ENCODE data around the gene MILR1. TPM values are rescaled to one million over a fixed set of nuclear protein-coding genes. Genes with fewer than 3 reads are reported as not detected.
"Not testable (repeated sequence)": the region's sequence is repeated elsewhere in the genome, so short reads cannot be mapped to it uniquely, and the experiment has no call there.

The MILR1 gene
- polyA plus RNA-seq, 1 donor = 7.0 TPM

DNA sequence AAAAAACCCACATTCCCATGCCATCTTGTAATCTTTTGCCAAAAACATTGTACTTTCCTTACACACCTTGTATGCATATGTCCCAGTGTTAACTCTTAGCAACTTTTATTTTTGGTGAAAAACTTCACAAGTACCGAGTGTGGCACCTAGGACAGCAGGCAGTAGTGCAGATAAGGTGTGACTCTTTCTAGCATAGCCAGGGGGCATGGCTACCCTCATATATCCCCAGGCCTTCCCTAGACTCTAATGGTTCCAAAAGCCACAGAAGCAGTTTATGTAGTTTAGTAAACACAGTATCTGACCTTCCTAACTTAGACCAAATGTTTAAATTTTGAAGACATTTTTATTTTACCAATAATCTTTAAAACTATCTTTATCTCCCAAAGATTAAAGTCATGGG lies 20.5 kb upstream of the MILR1 start:
- no peak for DNase-seq (ENCODE audit: low read depth)

DNA sequence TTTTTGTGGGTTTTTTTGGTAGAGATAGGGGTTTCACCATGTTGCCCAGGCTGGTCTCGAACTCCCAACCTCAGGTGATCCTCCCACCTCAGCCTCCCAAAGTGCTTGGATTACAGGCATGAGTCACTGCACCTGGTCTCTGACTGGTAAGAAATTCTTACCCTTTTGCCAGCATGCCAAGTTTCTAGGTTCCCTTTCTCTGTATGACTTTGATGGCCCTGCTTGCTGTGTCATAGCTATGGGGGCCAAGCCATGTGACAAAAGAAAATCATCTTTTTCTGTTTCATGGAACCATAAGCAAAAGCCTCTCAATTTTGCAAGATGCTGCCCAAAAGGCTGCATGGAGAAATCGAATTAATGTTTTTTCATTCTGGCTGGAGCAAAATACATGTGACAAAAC lies 18.9 kb upstream of the MILR1 start:
- not testable (repeated sequence) for DNase-seq (ENCODE audit: low read depth)

DNA sequence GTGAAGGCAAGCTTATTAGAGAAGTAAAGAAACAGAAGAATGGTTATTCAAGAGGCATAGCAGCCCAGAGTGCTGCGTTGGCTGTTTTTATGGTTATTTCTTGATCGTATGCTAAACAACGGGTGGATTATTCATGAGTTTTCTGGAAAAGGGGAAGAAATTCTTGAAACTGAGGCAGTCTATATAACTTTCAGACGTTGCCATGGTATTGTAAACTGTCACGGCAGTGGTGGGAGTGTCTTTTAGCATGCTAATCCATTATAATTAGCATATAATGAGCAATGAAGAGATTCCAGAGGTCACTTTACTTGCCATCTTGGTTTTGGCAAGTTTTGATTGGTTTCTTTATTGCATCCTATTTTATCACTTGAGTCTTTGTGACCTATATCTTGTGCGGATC lies 17.4 kb upstream of the MILR1 start:
- no peak for DNase-seq (ENCODE audit: low read depth)

DNA sequence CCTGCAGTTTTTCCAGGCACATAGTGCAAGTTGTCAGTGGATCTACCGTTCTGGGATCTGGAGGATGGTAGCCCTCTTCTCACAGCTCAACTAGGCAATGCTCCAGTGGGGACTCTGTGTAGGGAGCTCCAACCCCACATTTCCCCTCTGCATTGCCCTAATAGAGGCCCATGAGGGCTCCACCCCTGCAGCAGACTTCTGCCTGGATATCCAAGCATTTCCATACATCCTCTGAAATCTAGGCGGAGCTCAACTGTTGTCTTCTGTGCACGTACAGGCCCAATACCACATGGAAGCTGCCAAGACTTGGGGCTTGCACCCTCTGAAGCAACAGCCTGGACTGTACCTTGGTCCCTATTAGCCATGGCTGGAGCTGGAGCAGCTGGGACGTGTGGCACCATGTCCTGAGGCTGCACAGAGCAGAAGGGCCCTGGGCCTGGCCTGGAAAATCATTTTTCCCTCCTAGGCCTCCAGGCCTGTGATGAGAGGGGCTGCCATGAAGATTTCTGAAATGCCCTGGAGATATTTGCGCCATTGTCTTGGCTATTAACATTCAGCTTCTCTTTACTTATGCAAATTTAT lies 10.9 kb upstream of the MILR1 start:
- no peak for DNase-seq (ENCODE audit: low read depth)

DNA sequence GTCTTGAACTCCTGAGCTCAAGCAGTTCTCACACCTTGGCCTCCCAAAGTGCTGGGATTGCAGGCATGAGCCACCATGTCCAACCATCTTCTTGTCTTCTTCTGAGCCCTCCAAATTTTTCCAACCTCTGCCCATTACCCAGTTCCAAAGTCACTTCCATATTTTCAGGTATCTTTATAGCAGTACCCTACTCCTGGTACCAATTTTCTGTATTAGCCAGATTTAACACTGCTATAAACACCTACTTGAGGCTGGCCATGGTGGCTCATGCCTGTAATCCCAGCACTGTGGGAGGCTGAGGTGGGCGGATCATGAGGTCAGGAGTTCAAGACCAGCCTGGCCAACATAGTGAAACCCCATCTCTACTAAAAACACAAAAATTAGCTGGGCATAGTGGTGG lies 9.4 kb upstream of the MILR1 start:
- DNase-seq (ENCODE audit: low read depth) = not testable (repeated sequence)

DNA sequence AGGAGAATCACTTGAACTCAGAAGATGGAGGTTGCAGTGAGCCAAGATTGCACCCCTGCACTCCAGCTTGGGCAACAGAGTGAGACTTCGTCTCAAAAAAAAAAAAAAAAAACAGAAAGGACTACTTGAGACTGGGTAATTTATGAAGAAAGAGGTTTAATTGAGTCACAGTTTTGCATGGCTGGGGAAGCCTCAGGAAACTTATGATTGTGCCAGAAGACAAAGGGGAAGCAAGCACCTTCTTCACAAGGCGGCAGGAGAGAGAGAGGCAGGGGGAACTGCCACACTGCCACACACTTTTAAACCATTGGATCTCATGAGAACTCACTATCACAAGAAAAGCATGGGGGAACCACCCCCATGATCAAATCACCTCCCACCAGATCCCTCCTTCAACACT lies 9.0 kb upstream of the MILR1 start:
- no peak for DNase-seq (ENCODE audit: low read depth)

DNA sequence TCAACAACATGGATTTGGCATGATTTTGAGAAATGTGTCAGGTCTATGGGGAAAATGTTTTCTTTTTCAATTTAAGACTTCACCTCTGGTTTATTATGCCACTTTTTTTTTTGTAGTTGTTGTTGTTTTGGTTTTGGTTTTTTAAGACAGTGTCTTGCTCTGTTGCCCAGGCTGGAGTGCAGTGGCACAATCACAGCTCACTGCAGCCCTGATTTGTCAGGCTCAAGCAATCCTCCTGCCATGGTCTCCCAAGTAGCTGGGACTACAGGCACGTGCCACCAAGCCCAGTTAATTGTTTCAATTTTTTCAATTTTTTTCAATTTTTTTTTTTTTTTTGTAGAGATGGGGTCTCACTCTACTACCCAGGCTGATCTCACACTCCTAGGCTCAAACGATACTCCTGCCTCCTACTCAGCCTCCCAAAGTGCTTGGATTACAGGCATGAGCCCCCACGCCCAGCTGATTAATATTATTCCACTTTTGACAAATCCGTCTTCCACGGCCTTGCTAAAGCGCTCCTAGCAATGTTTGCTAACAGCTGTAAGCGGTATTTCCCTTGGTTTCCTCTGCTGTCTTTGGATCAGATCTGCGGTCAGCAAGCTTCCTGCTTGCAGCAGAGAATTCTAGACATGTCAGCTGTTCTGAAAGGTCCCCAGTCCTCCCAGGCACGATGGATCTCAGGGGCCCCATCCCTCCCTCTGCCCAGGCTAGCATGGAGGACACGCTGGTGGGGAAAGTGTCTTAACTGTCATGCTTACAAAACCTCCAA lies 7.0 kb upstream of the MILR1 start:
- DNase-seq (ENCODE audit: low read depth) = peak; percentile 36

DNA sequence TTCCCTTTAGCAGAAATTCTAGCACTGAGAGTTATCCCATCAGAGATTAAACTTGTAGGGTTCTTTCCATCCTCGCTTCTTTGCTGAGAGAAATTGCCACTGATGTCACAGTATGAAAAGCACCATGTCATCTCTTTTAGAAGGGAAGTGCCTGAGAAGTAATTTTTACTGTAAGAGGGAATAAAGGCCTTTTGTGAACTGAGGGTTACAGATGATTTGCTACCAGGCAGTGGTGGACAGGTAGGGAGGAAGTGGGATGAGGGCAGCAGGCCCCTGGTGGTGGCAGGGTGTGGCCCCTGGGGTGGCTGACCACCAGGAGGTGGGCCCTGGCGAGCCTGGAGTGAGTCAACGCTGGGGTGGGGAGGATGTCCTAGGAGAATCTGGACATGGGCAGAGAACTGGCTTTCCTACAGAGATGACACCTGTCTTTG lies 6.4 kb upstream of the MILR1 start:
- DNase-seq (ENCODE audit: low read depth) = no peak

DNA sequence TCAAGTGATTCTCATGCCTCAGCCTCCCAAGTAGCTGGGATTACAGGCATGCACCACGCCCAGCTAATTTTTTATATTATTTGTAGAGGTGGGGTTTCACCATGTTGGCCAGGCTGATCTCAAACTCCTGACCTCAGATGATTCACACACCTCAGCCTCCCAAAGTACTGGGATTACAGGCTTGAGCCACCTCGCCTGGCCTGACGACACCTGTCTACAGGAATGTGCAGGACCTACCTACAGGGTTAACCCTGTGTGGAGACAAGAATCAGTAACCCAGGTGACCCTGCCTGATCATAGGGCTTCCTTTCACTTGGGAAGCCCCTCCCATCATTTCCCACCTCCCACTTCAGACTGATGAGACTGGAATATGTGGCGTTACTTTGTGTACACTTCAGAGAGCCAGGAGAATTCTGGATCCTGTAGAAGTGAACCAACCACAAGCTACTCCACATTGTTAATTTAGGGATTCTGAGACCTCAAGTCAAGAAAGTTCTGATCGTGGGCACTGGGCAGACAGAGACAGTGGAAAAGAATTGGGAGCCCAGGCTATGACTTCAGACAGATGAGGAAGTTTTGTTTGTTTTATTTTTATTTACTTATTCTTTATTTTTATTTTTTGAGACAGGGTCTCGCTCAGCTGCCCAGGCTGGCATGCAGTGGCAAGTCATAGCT lies 5.7 kb upstream of the MILR1 start:
- no peak for DNase-seq (ENCODE audit: low read depth)

DNA sequence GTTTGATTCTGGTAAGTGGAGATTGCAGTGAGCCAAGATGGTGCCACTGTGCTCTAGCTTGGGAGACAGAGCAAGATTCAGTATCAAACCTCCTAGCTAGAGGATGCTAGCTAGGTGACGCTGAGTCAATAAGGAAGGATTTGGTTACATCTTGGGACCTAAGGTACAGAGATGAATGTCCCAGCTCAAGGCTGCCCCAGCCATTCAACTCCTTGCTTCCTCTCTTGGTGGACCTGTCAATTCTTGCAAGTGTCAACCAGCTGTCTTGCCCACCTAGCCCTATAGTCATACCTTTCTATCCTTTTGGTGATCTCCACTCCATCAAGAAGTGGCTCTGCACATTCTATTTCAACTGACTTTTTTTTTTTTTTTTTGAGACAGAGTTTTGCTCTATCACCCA lies 1.4 kb upstream of the MILR1 start:
- no peak for DNase-seq (ENCODE audit: low read depth)

DNA sequence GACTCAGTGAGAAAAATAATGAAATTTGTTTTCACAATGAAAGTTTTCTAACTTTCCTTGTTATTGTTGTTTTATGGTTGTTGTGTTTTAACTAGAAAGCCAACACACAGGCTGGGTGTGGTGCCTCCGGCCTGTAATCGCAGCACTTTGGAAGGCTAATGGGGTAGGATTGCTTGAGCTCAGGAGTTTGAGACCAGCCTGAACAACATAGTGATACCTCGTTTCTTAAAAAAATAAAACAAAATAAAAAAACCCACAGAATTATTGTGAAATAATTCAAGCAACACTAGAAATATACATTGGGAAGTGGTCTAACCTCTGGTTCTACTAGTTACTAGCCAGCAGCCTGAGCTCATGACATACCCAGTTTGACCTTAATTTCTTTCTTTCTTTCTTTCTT lies 630 bp downstream of the MILR1 start:
- no peak for DNase-seq (ENCODE audit: low read depth)

DNA sequence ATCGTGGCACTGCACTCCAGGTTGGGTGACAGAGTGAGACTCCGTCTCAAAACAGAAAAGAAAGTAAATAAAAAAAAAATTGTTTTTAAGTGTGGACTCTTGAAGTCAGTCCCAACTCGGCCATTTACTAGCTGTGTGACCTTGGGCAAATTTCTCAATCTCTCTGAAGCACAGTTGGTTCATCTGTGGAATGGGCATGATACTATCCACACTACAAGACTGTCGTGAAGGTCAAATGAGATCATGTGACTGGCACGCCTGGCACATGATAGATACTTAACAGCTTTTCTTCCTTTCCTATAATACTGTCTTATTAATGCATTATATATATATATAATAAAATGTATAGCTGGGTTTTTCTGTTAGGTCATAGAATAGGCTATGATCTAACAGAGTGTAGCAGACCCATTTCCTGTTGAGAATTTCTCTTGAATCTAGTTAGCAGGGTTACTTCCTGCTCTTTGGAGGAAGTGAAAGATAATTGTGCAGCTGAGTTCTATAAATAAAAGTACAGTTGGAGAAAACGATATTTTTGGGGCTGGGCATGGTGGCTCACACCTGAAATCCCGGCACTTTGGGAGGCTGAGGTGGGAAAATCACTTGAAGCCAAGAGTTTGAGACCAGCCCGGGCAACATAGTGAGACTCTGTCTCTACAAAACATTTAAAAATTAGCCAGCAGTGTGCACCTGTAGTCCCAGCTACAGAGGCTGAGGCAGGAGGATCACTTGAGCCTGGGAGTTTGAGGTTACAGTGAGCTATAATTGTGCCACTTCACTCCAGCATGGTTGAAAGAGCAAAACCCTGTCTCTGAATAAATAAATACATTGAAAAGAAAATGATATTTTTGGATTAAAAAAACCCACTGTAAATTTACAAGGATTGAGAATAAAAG lies 7.3 kb downstream of the MILR1 start:
- no peak for DNase-seq (ENCODE audit: low read depth)

DNA sequence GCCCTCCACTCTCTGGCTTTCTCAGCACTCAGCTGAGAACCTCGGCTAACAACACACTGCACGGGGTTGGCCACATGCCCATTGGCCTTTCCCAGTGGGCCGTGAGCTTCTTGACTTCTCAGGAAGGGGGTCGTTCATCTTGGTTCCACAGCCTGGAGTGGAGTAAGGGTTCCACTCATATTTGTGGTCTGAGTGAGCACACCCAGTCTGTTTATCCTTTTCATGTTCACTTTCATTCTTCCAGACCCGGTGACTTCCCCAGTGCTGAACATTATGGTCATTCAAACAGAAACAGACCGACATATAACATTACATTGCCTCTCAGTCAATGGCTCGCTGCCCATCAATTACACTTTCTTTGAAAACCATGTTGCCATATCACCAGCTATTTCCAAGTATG lies 8.2 kb downstream of the MILR1 start:
- DNase-seq (ENCODE audit: low read depth) = no peak

DNA sequence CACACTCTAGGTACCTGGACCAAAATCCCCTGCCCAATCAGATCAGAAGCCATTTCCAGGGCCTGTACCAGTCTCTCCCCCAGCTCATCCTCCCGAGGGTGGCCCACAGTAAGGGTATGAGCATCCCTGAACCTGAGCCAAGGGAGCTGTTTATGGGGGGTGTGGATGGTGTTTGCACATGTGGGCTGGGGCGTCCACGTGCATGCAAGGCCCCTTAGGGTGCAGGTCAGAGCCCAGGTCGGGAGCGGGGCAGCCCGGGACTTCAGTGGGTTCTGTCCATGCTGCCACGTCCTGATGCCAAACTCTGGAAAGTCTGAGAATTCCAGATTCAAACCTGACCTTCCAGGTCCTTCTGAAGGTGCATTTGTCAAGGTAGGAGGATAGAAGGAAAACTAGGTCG lies 9.8 kb downstream of the MILR1 start:
- no peak for DNase-seq (ENCODE audit: low read depth)

DNA sequence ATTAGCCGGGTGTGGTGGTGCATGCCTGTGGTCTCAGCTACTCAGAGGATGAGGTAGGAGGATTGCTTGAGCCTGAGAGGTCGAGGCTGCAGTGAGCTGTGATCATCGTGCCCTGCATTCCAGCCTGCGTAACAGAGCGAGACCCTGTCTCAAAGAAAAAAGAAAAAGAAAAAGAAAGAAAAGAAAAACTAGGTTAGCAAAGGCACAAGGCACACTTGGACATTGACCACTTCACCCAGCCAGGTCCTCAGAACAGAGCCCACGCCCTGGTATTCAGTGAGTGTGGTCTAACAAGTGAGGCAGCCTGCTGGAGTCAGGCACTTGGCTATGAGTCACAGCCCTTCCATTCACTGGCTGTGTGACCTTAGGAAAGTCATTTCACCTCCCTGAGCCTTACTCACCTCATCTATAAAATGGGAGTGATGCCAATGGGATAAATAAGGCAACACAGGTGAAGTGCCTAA lies 10.4 kb downstream of the MILR1 start:
- DNase-seq (ENCODE audit: low read depth) = no peak

DNA sequence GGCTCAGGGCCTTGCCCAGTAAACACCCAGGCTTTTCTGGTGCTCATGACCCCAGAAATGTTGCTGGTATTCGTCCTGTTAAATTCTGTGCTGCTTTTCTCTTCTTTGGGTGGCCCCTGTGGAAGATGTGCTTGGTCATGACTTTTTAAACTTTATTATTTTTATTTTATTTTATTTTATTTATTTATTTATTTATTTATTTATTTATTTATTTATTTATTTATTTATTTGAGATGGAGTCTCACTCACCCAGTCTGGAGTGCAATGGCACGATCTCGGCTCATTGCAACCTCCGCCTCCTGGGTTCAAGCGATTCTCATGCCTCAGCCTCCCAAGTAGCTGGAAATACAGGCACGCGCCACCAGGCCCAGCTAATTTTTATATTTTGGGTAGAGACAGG lies 10.9 kb downstream of the MILR1 start:
- DNase-seq (ENCODE audit: low read depth) = not testable (repeated sequence)

DNA sequence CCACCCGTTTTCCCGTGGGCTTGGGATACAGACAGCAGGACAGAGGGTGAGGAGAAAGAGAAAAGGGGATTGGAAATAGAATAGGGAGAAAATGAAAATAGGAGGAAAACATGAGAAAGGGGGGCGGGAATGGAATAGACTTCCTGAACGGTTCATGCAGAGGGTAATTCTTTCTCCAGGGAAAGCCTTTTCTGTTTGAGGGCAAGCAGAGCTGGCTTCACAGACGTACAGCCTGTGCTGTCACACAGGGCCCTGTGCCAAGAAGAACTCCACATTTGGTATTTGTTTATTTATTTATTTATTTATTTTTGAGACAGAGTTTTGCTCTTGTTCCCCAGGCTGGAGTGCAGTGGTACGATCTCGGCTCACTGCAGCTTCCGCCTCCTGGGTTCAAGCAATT lies 12.0 kb downstream of the MILR1 start:
- no peak for DNase-seq (ENCODE audit: low read depth)

DNA sequence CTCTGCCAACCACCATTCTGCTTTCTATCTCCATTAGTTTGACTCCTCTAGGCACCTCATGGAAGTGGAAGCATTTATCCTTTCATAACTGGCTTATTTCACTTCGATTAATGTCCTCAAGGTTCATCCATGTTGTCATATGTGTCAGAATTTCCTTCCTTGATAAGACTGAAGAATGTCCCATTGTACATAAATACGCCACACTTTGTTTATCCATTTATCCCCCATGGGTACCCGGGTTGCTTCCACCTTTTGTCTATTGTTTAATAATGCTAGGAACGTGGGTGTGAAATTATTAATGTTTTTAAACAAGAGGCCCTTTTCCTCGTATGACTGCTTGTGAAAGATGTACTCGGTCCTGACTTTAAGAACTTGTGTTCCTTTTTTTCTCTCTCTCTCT lies 12.9 kb downstream of the MILR1 start:
- DNase-seq (ENCODE audit: low read depth) = no peak

DNA sequence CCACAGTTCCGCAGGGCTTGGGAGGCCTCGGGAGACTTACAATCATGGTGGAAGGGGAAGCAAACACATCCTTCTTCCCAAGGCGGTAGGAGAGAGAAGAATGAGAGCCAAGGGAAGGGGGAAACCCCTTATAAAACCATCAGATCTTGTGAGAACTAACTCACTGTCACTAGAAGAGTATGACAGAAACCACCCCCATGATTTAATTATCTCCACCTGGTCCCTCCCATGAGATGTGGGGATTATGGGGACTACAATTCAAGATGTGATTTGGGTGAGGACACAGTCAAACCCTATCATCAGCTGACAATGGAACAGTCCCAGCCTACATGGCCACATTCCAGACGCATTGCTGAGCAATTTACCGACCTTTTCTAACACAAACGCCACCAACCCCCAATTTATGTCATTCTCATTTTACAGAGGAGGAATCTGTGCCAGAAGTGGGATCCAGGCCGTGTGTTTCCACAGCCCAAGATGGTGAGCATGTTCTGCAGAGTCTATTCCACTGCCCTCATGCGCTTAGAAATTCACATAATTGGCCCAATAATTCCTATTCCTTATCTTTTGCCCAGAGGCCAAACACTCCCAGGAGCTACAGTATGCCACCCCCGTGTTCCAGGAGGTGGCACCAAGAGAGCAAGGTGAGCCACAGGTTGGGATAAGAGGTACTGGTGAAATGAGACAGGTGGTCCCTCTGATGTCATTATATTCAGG lies 17.3 kb downstream of the MILR1 start:
- no peak for DNase-seq (ENCODE audit: low read depth)

DNA sequence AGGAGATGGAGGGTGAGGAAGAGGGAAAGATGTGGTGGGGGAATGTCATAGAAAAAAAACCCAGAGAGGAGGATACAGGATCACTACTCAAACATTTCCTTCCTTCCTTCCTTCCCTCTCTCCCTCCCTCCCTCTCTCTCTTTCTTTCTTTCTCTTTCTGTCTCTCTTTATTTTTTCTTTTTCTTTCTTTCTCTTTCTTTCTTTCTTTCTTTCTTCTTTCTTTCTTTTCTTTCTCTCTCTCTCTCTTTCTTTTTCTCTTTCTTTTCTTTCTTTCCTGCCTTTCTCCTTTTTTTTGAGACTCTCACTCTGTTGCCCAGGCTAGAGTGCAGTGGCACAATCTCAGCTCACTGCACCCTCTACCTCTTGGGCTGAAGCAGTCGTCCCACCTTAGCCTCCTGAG lies 17.9 kb downstream of the MILR1 start:
- DNase-seq (ENCODE audit: low read depth) = not testable (repeated sequence)

DNA sequence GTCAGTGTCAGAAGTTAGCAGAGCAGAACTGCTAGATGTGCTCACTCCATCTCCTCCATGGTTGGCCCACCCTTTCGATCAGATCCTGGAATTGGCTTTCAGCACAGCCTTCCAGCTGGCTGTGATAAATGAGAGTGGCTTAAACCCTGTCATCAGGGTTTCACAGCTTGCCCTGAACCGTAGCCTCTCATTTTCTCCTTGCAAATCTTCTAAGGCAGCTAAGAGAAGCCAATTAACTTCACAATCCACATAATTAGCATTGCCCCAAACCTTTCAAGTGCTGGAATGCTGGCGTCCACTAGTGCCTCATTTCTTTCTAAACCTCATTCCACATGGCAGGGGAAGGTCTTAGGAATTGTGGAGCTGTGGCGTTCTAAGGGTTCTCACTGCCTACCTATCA lies 21.7 kb downstream of the MILR1 start:
- no peak for DNase-seq (ENCODE audit: low read depth)

Measured in forelimb muscle (tissue), 1 donor.